SHP77 treated with DMSO at 0.1 percent for 48 hours (cell line): Measurements from ENCODE around the gene NAE1.
"Not testable (repeated sequence)": the region's sequence is repeated elsewhere in the genome, so short reads cannot be mapped to it uniquely, and the experiment has no call there.

ENCODE experiments used
- DNase-seq: peaks from one replicate; lab custom pipeline; 2025; lab: John Stamatoyannopoulos, UW

The NAE1 gene

DNA sequence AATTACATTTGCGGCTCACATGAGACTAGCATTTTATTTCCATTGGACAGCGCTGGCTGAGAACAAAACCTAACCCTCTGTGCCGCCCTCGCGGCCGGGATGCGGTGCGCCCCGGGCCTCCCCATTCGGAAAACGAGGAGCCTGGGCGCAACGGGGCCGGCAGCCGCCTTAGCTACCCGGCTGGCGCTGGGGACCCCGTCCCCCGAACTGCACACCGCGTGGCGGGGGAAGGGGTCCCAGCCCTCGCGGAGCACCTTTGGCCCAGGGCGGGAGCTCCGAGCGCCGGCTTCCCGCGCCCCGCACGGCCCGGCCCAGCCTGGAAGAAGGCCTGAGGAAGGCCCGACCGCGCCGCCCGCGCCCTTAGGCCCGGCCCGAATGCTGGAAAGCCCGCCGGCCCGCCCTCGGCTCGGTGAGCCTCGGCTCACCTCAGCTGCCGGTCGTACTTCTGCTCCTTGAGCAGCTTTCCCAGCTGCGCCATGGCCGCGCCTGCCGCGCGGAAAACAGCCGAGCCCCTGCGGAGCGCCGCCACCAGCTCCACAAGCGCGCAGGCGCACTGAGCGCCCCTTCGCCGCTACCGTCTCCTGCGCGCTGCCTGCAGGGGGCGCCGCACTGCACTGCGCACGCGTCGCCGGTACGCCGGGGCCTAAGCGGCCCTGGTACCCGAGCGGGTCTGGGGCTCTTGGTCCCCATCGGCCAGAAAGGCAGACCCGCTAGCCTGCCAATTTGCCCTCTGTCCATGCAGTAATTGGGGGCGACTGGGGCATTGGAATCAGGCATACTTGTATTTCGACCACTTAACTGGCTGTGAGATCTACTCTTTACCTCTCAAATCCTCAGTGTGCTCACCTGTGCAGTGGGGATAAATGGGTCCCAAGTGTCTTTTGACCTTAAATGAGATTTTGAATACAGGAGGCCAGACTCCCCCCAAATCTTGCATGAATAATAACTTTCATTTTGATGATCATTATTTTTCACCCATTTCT, at the start of gene NAE1:
NAE1 (minus strand) TSS at position 555 of the 983 bp plus-strand sequence; CDS start at position 478, 77 bp downstream.
- DNase-seq, result peak; percentile 50

DNA sequence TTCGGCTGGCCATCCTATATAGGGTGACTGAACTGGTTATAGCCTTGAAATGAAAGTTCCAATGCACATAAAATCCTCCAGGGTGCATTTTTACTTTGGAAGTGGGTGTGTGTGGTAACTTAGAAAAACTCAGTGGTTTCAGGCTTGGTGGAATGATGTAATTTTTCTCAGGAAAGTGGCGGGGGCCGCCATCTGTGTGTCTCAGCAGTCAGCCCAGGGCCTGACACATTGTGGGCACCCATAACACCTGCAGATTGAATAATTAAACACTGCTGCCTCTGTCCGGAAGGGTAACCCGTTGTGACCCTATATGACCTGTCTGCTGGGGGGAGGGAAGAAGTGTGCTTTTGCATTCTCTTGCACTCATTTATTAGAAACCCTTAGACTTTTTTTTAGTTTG, 47.3 kb upstream of the NAE1 start:
- no peak for DNase-seq

DNA sequence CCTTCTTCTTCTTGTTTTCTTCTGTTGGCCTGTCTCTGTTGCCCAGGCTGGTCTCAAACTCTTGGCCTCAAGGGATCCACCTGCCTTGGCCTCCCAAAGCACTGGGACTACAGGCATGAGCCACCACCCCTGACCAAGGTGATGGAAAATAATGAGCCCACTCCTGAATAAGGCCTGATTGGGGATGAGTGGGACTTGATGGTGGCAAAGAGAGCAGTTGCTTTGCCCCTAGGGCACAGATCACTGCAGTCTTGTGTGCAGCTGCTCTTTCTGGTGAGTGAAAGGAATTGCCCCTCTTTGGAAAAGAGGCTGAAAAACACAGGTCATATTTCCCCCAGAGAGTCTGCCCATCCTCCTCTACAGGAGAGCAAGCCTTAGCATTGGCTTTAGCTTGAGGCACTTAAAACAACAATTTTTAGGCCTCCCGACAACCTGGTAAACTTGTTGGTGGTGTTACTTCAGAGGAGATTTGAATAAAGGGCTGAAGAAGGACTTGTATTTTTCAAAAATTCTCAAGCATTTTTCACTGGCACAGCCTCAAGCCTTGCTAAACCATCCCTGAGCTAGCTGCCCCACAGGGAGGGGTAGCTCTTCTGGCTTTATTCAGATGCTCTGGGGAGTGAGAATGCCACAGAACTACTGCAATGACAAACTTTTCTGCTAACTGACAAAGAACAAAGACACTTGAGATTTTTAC, 43.5 kb upstream of the NAE1 start:
- DNase-seq, result no peak

DNA sequence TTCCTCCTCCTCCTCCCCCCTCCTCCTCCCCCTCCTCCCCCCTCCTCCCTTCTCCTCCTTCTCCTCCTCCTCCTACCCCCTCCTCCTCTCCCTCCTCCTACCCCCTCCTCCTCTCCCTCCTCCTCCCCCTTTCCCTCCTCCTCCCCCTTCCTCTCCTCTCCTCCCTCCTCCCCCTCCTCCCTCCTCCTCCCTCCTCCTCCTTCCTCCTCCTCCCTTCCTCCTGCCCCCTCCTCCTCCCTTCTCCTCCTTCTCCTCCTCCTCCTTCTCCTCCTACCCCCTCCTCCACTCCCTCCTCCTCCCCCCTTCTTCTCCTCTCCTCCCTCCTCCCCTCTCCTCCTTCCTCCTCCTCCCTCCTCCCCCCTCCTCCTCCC, 42.9 kb upstream of the NAE1 start:
- DNase-seq, result no peak

DNA sequence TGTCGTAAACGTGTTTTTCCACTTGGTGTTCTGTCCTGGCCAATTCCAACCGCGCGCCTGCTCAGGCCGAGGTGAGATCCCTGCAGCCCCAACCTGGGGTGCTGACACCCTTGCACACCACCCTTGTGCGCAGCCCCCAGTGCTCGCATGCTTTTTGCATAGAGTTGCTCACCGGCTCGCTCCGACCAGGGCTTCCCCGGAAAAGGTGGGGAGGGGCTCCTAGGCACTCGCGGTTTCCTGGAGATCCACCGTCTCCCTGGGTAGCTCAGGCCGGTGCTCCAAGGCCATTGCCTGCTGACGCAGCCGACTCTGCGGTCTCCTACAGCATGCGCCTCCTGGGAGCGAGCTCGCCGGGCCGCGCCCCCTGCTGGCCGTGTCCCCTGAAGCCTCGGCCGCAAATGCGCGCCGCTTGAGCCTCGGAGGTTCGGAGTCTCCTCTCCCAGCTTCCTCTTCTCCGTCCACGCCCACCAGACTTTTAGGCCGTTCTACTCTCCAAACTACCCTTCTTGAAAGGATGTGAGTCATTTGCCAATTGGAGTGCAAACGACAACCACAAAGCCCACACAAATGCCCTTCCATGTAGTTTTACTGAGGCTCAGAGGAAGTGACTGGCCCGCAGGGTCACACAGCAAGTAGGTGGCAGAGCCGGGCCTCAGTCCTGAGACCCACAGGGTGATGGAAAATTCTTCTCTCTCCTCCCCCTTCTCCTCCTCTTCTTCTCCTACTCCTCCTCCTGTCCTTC, 42.3 kb upstream of the NAE1 start:
- DNase-seq, result peak; percentile 37

DNA sequence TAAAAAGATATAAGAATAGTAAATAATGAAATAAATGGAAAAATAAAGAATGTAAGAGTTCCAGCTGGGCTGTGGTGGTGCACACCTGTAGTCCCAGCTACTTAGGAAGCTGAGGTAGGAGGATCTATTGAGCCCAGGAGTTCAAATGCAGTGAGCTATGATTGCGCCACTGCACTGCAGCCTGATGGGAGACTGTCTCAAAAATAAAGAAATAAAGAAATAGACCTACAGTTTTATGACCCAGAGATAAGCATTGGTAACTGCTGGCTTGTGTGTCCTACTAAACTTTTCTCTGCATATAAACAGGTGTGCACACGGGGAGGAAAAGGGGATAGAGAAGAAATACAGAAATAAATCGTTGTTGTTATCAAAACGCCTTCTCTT, 41.8 kb upstream of the NAE1 start:
- DNase-seq, result no peak

DNA sequence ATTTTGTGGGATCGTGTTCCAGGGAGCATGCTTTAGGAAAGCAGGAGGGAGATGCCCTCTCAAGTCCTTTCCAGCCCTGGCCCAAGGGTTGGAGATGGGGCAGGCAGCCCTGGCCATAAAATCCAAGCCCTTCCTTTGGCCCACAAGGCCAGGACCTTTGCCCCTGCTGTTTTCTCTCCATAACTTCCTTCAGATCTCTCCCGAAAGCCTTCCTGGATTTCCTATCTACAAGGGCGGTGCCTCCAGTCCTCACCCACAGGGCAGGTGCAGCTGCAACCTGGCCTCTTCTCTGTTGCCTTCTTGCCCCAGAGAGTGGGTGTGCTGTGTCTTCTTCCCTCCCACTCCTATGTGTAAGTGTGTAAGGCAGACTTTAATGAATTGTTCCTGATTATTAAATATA, 41.1 kb upstream of the NAE1 start:
- DNase-seq, result no peak

DNA sequence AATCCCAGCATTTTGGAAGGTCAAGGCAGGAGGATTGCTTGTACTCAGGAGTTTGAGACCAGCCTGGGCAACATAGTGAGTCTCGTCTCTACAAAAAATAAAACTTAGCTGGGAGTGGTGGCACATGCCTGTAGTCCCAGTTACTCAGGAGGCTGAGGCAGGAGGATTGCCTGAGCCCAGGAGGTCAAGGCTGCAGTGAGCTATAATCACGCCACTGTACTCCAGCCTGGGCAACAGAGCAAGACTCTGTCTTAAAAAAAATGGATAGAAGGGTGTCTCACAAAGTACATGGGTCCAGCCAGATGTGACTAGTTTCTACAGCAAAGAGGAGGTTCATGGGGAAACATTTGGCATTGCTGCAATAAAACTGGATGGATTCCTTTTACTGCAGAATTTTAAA, 40.6 kb upstream of the NAE1 start:
- DNase-seq, result not testable (repeated sequence)

DNA sequence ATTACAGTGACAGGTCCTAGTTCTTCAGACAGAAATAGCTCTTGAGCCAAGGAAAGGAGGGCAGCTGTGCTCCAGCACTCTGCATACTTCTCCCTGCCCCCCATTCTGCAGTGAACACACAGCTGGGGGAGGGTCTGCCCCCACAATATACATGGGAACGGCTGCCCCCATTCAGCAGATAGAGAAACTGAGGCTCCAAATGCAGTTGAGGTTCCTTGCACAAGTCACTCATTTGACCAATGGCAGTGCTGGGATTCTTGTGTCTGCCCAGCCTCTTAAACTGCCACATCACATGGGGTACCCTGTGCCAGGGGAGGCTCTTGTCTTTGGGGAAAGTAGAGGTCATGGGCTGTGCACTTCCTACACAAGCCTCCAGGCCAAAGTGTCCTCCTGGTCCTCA, 38.6 kb upstream of the NAE1 start:
- DNase-seq, result no peak

DNA sequence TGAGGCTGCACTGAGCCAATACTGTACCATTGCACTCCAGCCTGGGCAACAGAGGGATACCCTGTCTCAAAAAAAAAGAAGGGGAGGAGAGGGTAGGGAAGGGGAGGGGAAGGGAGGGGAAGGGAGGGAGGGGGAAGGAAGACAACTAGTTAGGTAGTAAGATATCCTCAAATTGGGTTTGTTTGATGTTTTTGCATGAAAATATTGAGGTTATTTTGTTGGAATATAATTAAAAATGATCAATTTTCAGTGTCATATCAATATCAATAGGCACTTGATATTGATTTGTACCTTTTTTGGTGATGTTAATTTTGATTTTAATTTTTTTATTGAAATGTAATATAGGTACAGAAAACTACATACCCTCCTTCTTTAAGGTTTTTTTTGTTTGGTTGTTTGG, 32.9 kb upstream of the NAE1 start:
- no peak for DNase-seq

DNA sequence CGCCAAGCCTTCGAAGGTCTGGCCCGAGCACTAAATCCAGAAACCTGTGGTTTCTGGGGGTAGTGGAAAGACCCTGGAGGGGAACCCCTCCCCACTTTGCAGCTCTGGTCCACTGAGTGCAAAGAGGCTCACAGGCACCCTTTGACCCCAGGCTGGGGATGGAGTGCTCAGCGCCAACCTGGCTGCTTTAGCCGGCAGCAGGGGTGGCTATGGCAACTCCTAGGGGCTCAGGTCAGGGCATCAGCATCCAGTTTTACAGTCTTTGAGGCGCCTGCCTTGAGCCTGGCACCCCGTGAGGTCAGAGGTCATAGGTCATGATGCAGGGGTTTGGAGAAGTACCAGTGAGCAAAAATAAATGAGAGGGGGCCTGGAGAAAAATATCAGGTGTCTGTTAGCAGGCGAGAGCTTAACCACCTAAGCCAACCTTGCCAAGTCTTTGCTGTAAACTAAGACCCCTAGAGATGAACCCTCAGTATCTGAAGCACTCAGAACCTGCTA, 31.3 kb upstream of the NAE1 start:
- no peak for DNase-seq

DNA sequence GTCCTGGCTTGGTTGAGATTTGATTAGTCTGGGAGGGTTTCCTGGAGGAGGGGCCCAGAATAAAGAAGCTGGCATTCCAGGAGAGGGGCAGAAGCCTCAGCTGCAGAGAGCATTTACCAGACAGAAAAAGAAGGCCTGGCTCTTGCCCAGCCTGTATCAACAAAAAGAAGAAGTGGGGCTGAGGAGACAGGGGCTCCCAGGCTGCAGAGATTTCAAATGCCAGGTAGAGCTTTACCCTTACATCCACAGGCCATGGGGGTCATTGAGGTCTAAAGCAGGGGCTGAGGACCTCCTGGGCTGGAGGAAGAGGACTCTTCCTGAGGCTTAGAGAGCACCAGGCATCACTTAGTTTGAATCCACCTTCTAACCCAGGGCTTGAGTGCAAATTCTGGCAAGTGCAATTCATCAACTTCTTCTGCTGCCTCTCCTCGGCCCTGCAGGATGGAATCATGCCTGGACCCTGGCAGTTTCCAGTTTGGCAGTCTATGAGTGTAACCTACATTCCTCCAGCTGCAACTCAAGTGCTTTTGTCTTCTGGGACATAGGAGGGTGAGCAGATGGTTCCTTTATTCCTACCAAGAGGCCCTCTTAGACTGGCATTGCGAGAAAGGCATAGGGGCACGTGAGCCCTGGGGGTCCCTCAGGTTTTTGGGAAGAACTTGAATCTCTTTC, 28.8 kb upstream of the NAE1 start:
- DNase-seq, result no peak

DNA sequence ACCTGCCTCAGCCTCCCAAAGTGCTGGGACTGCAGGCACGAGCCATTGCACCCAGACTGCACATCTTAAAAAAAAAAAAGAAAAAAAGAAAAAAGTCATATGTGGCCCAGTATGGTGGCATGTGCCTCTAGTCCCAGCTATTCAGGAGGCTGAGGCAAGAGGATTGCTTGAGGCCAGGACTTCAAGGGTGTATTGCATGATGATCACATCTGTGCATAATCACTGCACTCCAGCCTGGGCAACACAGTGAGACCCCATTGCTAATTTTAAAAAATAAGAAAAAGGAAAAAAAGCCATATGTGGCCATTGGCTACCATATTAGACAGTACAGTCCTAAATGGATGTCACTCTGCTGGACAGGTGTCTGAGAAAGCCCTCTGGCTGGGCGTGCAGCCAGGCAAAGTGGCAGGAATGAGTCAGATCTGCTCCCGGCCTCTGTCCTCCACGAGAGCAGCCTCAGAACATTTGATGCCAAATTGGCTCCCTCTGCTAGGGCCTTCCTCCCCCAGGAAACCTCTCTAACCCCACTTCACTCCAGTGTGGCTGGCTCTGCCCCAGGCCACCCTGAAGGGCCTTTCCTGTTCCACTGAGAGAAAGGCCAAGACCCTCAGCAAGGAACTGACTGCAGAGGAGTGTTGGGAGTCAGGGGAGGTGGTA, 28.1 kb upstream of the NAE1 start:
- DNase-seq, result peak; percentile 33

DNA sequence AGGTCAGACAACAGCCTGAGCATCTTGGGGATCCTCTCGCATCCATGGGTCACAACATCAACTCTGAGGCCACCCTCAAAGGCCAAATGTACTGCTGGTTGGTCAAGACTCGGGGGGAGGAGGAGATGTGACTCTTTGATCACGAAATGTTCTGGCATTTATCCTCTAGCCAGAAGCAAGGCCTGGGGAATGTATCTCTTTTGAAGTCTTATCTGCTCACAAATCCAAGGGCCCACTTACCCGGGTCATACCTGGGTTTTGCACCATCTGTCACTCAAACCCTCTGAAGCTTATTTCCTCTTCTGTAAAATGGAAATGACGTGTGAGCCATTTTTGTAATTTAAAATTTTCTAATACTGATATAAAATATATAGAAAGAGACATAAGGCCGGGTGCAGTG, 26.7 kb upstream of the NAE1 start:
- no peak for DNase-seq

DNA sequence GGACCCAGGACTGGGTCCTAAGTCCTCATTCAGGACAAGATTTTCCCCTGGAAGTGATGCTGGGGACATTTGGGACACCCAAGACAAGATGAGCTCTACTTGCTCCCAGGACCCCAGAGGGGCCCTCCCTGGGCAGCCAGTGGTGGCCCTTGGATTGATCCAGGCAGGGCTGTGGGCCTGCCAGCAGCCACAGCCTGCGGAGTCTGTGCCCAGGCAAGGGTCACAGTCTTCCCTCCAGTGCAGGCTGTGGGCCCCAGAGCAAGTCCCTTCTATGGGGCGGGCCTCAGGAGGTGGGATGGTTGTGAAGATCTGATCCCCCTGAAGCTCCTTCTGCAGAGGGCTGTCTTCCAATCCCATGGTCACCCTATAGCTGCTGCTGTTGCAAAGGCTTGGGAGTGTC, 26.0 kb upstream of the NAE1 start:
- DNase-seq, result no peak

DNA sequence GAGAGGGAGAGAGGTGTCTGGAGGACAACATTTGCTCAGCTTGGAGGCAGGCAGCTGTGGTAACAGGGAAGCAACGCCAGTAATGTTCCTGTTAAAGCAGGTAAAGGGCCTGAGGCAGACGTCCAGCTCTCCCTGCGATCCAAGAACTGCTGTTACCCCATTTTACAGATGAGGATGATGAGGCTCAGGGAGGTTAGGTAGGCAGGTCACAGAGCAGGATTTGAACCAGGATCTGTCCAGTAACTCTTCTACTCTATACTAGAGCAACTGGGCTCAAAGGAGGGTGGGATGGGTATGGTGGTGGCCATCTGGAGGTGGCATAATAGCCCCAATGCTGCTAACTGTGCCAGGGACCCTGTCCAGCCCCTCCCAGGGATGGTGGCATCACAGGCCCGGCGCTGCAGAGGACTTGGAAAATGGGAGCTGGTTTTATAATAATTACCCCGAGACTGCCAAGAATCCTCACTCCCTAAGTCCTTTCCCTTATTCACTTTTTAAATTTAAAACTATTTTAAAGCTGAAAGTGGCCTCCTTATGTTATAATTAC, 25.5 kb upstream of the NAE1 start:
- DNase-seq, result no peak

DNA sequence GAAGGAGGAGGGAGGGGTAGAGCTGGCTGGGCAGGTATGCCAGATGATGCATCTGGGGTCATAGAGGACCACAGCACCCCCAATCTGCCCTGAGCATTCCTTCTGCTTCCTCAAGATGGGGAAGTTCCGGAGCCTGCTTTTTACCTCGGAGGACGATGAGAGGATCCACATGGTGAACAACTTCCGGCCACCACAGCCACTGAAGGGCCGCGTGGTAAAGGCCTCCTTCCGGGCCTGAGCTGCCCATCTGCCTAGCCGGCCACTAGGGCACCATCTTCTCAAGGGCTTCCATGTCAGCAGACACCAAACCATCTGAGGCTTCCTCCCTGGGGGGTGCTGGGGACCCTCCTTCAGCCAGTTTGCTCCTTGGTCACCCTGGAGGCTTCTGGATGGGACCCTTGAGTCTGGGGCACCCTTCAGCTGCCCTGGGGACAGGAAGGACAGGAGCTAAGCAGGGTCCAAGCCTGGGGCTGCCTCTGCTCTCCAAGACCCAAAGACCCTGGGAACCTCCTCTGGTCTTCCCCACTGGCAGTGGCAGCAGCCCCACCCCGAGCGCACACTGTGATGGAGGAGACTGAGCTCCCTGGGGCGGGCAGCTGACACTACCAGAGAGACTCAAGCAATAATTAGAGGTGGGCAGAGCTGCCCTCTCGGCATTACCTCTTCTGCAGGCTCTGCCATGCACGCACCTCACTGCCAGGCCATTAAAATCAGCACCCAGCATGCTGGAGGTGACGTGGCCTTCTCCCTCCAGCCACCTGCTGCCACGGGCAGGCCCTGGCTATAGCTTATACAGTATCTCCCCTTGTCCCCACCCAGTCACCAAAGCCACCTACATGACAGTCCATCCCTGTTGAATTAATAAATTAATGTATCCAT, 22.7 kb upstream of the NAE1 start:
- no peak for DNase-seq

DNA sequence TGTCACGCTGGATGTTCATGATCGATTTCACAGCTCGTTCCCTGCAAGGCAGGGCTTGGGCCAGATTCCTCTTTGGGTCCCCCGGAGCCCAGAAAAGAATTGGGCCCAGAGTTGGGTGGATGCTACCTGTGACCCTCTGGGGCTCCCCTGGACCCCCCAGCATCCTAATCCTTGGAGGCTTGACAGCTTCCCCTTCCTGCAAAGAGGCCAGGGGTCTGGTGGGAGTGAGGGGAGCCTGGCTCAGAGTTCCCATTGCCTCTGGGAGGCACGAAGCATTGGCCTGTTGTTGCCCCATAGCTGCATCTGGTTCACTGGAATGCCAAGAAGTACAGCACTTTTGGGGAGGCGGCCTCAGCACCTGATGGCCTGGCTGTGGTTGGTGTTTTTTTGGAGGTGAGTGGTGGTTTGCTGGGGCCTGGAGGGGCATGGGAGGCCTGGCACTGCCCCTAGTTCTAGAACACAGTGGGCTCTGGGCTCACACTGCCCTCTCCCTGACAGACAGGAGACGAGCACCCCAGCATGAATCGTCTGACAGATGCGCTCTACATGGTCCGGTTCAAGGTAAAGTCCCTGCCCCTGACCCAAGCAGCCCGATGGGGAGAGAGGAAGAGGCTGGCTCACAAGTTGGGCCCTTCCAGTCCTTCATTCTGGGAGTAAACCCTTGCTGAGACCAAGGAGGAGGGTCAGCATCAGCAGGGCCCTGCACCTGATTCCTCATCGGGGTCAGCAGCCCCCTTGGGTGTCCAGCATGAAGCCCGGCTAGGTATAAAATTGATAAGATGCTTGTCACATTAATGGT, 20.6 kb upstream of the NAE1 start:
- DNase-seq, result no peak

DNA sequence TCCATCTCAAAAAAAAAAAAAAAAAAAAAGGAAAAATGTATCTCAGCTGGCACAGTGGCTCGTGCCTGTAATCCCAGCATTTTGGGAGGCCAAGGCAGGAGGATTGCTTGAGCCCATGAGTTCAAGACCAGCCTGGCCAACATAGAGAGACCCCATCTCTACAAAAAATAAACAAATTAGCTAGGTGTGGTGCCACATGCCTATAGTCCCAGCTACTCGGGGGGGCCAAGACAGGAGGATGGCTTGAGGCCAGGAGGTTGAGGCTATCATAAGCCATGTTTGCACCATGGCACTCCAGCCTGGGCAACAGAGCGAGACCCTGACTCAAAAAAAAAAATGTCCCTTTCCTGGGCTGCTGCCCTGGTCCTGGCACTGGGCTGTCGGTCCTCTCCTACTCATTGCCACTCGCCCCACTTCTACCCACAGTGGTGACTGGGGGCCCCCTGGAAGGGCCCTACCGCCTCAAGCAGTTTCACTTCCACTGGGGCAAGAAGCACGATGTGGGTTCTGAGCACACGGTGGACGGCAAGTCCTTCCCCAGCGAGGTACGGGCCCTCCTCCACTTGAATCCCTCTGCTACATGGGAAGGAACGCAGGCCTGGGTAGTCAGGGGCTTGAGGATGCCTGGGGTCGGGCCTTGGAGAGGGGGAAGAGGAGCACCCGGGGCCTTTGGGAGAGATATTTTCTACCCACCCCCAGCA, 19.5 kb upstream of the NAE1 start:
- no peak for DNase-seq
